Sigmoid colon (tissue), 7 donors: ENCODE data around the gene GLRA1. TPM values are rescaled to one million over a fixed set of nuclear protein-coding genes. Genes with fewer than 3 reads are reported as not detected.

Experiments used
- DNase-seq: peaks from one replicate; pipeline ENCODE4 v3.0.0-alpha.2; 2019
- H3K27ac ChIP-seq, 4 donors: fragments of 200-600 bp; sonication (generic); one replicate each; pipeline ENCODE4 v1.5.1; 2016 to 2019; ENCODE audit warnings: mild to moderate bottlenecking in 1 of 4
- H3K27me3 ChIP-seq, 3 donors: fragments of 200-600 bp; sonication (generic); one replicate each; pipeline ENCODE4 v1.5.1; 2019; ENCODE audit warnings: mild to moderate bottlenecking in 1 of 3
- H3K36me3 ChIP-seq, 4 donors: fragments of 200-600 bp; sonication (generic); one replicate each; pipeline ENCODE4 v1.5.1; 2016 to 2019
- H3K4me1 ChIP-seq, 4 donors: fragments of 200-600 bp; sonication (generic); one replicate each; pipeline ENCODE4 v1.5.1; 2017 to 2019
- H3K4me3 ChIP-seq, 4 donors: fragments of 200-600 bp; sonication (generic); one replicate each; pipeline ENCODE4 v1.5.1; 2017 to 2019; ENCODE audit warnings: mild to moderate bottlenecking in 2 of 4, moderate library complexity in 1 of 4
- H3K9me3 ChIP-seq, 4 donors: fragments of 200-600 bp in 3 of 4; sonication (generic) in 3 of 4; one replicate each; pipeline versions ENCODE4 v1.5.1 to v1.6.1; 2013 to 2019
- EP300 ChIP-seq, 4 donors: sonication (generic); formaldehyde crosslinking; IDR thresholded peaks; one replicate each; pipeline ENCODE4 v1.6.1; 2017; ENCODE audit warnings: antibody characterized with exemption in 4 of 4
- POLR2A ChIP-seq, 2 donors: fragments of 450-650 bp; IDR thresholded peaks; one replicate each; pipeline ENCODE4 v1.6.1; 2016; ENCODE audit warnings: antibody characterized with exemption in 2 of 2, mild to moderate bottlenecking in 2 of 2, moderate library complexity in 2 of 2
- POLR2AphosphoS5 ChIP-seq, 4 donors: sonication (generic); formaldehyde crosslinking; IDR thresholded peaks; one replicate each; pipeline ENCODE4 v1.6.1; 2017; ENCODE audit warnings: antibody characterized with exemption in 4 of 4
- WGBS, 2 donors: extraction: QIAGEN DNeasy Blood & Tissue Kit; methylation state at CpG; one replicate each; pipeline ENCODE4 v1.1.7; 2013; 5-methylcytosine and 5-hydroxymethylcytosine counted together
- intact Hi-C: fragments of 100-400 bp; cut with DNase I; formaldehyde crosslinking; loops from one replicate; pipeline ENCODE4 v1.15.1; 2023
- polyA plus RNA-seq, 3 donors: library from polyadenylated mRNA; stranded (reverse); fragments of 200-250 nt; gene quantifications; one replicate each; pipeline ENCODE4 v1.2.3, GENCODE V29; 2013
- total RNA-seq, 4 donors: library from RNA; depleted of rRNA; stranded (reverse); fragments of >200 nt; gene quantifications; one replicate each; pipeline ENCODE4 v1.1.0, GENCODE V29; 2016
- TF ChIP-seq, protein P1 (sequence below), 4 experiments: fragments of 450-650 bp in 3 of 4; fragments of 200-600 bp in 1 of 4; IDR thresholded peaks; one replicate each; pipeline ENCODE4 v1.5.1; 2016 to 2019; ENCODE audit warnings: antibody characterized with exemption in 4 of 4, mild to moderate bottlenecking in 3 of 4, moderate library complexity in 2 of 4
- donor health status: healthy with polysubstance abuse.
- donor health status: Bipolar disorder and iron deficiency.
- donor health status: healthy.

The GLRA1 gene
- total and polyA plus RNA-seq, 7 donors: not detected

DNA sequence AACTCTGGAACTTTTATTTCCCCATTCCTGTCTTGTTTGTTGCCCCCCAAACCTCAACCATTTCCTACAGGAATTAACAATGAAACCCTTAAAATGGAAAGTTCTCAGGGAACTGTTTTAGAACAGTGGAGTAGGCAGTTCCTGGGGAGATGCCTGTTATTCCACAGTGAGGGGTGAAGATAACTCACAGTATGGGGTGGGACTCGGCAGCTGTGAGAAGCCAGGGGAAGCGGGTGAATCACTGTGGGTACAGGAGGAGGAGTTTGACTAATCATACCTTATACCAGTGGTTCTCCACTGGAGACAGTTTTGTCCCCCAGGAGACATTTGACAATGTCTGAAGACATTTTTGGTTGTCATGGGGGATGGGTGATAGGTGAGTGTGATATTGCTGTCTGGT is 36.9 kb upstream of the GLRA1 start:
- no peak overlapping the region for H3K4me3 ChIP-seq
- H3K9me3 ChIP-seq: no peaks in the 10 kb centered on the region
- no peaks in the 10 kb centered on the region for H3K27me3 ChIP-seq
- no peaks in the 10 kb centered on the region for H3K36me3 ChIP-seq
- no peaks in the 10 kb centered on the region for H3K4me1 ChIP-seq
- no peak overlapping the region for H3K27ac ChIP-seq
- intact Hi-C loops: no loop called here
- TF ChIP-seq, protein P1, sequence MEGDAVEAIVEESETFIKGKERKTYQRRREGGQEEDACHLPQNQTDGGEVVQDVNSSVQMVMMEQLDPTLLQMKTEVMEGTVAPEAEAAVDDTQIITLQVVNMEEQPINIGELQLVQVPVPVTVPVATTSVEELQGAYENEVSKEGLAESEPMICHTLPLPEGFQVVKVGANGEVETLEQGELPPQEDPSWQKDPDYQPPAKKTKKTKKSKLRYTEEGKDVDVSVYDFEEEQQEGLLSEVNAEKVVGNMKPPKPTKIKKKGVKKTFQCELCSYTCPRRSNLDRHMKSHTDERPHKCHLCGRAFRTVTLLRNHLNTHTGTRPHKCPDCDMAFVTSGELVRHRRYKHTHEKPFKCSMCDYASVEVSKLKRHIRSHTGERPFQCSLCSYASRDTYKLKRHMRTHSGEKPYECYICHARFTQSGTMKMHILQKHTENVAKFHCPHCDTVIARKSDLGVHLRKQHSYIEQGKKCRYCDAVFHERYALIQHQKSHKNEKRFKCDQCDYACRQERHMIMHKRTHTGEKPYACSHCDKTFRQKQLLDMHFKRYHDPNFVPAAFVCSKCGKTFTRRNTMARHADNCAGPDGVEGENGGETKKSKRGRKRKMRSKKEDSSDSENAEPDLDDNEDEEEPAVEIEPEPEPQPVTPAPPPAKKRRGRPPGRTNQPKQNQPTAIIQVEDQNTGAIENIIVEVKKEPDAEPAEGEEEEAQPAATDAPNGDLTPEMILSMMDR (IDR thresholded peaks at IDR 0.05): no peak
- TF ChIP-seq POLR2AphosphoS5 (IDR thresholded peaks at IDR 0.05) (no peak), POLR2A (IDR thresholded peaks at IDR 0.05) (no peak), EP300 (IDR thresholded peaks at IDR 0.05) (no peak)
- 50 to 54% methylated on average over 2 of the region's 2 CpGs for WGBS, 2 donors
- DNase-seq: no peak

DNA sequence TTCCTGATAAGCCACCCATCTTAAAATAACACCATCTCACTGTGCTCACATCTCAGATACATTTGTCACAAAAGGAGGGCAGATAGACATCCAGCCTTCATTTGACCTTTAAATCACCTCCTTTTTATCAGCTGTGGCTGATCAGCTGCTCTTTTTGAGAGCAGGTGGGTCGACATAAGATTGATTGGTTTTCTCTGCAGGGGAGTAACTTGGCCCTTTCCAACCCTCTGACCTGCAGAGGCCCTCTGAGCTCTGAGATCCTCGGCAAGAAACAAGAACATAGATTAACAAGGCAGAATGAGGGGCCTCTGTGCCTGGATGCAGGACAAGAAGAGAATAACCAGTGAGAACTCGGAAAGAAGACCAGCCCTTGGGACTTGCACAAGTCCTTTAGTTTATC is 33.5 kb upstream of the GLRA1 start:
- Histone ChIP-seq H3K9me3 (no peaks in the 10 kb centered on the region), H3K4me3 (no peak overlapping the region), H3K36me3 (no peaks in the 10 kb centered on the region), H3K4me1 (no peaks in the 10 kb centered on the region), H3K27me3 (no peaks in the 10 kb centered on the region), H3K27ac (no peak overlapping the region)
- WGBS, 2 donors: 38 to 41% methylated on average over 3 of the region's 3 CpGs
- TF ChIP-seq, protein P1 (IDR thresholded peaks at IDR 0.05): no peak
- no peak for TF ChIP-seq EP300 (IDR thresholded peaks at IDR 0.05)
- no peak for TF ChIP-seq POLR2A (IDR thresholded peaks at IDR 0.05)
- no peak for TF ChIP-seq POLR2AphosphoS5 (IDR thresholded peaks at IDR 0.05)
- intact Hi-C loops: no loop called here
- DNase-seq: no peak

DNA sequence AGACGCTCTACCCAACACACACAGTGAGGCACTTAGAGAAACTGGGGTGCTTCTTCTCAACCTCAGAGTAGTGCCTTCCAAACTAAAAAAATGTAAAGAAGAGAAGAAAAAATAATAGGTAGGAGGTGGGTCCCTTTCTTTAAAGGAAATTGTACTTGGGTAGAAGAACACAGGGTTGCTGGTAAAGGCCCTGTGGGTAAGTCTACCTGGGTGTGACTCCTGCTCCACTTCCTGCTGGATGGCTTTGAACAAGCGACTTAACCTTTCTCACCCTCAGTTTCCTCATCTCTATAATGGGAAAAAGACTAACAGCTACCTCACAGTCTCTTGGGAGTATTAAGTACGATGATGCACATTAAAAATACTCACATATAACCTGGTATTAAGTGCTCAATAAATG is 32.1 kb upstream of the GLRA1 start:
- intact Hi-C loops: no loop called here
- Histone ChIP-seq H3K36me3 (no peaks in the 10 kb centered on the region), H3K27ac (no peak overlapping the region), H3K4me1 (no peaks in the 10 kb centered on the region), H3K27me3 (no peaks in the 10 kb centered on the region), H3K4me3 (no peak overlapping the region), H3K9me3 (no peaks in the 10 kb centered on the region)
- no peak for DNase-seq
- WGBS, 2 donors: 75 to 77% methylated on average over 3 of the region's 3 CpGs
- no peak for TF ChIP-seq POLR2A (IDR thresholded peaks at IDR 0.05)
- TF ChIP-seq POLR2AphosphoS5 (IDR thresholded peaks at IDR 0.05): no peak
- TF ChIP-seq EP300 (IDR thresholded peaks at IDR 0.05): no peak
- TF ChIP-seq, protein P1 (IDR thresholded peaks at IDR 0.05): no peak

DNA sequence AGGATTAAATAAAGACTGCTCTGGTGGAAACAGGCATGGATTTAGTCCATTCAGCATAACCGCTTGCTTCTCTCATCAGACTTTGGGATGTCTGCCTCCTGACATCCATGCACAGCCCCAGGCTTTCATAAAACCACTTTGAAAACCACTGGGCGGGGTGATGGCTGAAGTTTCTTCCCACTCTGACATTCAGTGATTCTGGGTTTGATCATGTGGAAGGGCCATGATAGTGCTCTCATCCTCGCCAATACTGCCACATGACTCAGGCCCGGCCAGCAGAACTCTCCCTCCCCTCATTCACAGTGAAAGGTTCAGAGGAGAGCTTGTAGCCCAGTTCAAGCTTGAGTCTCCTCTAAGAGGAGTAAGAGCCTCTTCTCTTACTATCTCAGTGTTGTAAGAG is 29.6 kb upstream of the GLRA1 start:
- H3K4me1 ChIP-seq: no peaks in the 10 kb centered on the region
- DNase-seq: no peak
- no peaks in the 10 kb centered on the region for H3K27me3 ChIP-seq
- no peak overlapping the region for H3K27ac ChIP-seq
- 78 to 88% methylated on average over 4 of the region's 4 CpGs for WGBS, 2 donors
- H3K4me3 ChIP-seq: no peak overlapping the region
- TF ChIP-seq, protein P1 (IDR thresholded peaks at IDR 0.05): no peak
- no peak for TF ChIP-seq POLR2A (IDR thresholded peaks at IDR 0.05)
- no peak for TF ChIP-seq EP300 (IDR thresholded peaks at IDR 0.05)
- TF ChIP-seq POLR2AphosphoS5 (IDR thresholded peaks at IDR 0.05): no peak
- intact Hi-C loops: no loop called here
- H3K36me3 ChIP-seq: no peaks in the 10 kb centered on the region
- no peaks in the 10 kb centered on the region for H3K9me3 ChIP-seq

DNA sequence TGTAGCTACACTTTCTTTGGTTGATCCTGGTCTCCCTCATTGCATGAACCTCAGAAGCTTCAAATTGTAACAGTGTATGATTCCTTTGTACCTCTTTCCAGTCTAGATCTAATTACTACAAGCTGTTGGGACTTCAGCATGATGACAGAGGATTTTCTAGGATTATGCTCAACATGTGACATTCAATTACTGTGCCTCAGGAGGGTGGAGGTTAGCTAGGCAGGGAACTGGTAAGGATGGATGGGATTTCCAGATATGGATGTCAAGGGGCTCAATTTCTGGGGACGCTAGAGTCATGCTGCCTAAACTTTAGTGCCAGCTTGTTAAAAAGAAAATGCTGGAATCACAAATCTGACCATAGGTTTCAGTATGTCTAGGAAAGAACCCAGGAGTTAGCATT is 29.2 kb upstream of the GLRA1 start:
- no peaks in the 10 kb centered on the region for H3K27me3 ChIP-seq
- TF ChIP-seq, protein P1 (IDR thresholded peaks at IDR 0.05): no peak
- no peak for TF ChIP-seq EP300 (IDR thresholded peaks at IDR 0.05)
- no peak for TF ChIP-seq POLR2AphosphoS5 (IDR thresholded peaks at IDR 0.05)
- TF ChIP-seq POLR2A (IDR thresholded peaks at IDR 0.05): no peak
- intact Hi-C loops: no loop called here
- H3K4me1 ChIP-seq: no peaks in the 10 kb centered on the region
- WGBS, 2 donors: 94 to 95% methylated on average over 1 of the region's 1 CpG
- no peaks in the 10 kb centered on the region for H3K36me3 ChIP-seq
- H3K27ac ChIP-seq: no peak overlapping the region
- H3K9me3 ChIP-seq: no peaks in the 10 kb centered on the region
- no peak overlapping the region for H3K4me3 ChIP-seq
- no peak for DNase-seq
